HepG2 (cell line): ENCODE data around the gene AZU1. TPM values are rescaled to one million over a fixed set of nuclear protein-coding genes. Genes with fewer than 3 reads are reported as not detected.
A peak's percentile ranks its signal among the peaks of the same experiment; 100 is the strongest.

Experiments used
- HNRNPLL ChIP-seq: fragments of 200-400 bp; formaldehyde crosslinking; IDR thresholded peaks from 2 replicates; pipeline ENCODE4 v1.6.1; 2017; ENCODE audit warnings: mild to moderate bottlenecking, low read depth, low read length; ENCODE audit not compliant: poor library complexity, severe bottlenecking
- TCF7L2 ChIP-seq: IDR thresholded peaks from 2 replicates; pipeline ENCODE4 v1.6.1; 2011; ENCODE audit warnings: mild to moderate bottlenecking, low read depth, low read length, moderate library complexity
- ZHX2 ChIP-seq, 2 experiments: sonication (generic) in 1 of 2; formaldehyde crosslinking in 1 of 2; IDR thresholded peaks; 2 replicates each; pipeline versions ENCODE4 v1.6.1 to v1.9.0; 2014 to 2022; ENCODE audit warnings: antibody characterized with exemption in 1 of 2, borderline replicate concordance in 1 of 2, inconsistent platforms in 1 of 2, low read depth in 1 of 2, missing genetic modification reagents in 1 of 2
- ZMYM2 ChIP-seq: sonication (generic); formaldehyde crosslinking; IDR thresholded peaks from 2 replicates; pipeline ENCODE4 v1.8.0; 2022; ENCODE audit warnings: mild to moderate bottlenecking, missing genetic modification reagents
- ZNF282 ChIP-seq: fragments of 450-650 bp; IDR thresholded peaks from 2 replicates; pipeline ENCODE4 v1.6.1; 2018; ENCODE audit not compliant: partially characterized antibody
- ZNF768 ChIP-seq: sonication (generic); formaldehyde crosslinking; IDR thresholded peaks from 2 replicates; pipeline ENCODE4 v1.4.0; 2020; ENCODE audit warnings: missing genetic modification reagents
- polyA plus RNA-seq, 8 experiments: library from polyadenylated mRNA; depleted of rRNA in 3 of 8; stranded (reverse) in 7 of 8; unstranded in 1 of 8; fragments of >200 nt; fragmentation: Illumina TruSeq in 4 of 8; extraction: Trizol in 4 of 8; gene quantifications; 2 replicates each; pipeline versions ENCODE4 v1.2.1 to v1.2.3, GENCODE V29; 2011 to 2016; ENCODE audit warnings: low read depth in 4 of 8, missing spikeins in 1 of 8, mixed read lengths in 1 of 8; ENCODE audit not compliant: insufficient read depth in 1 of 8
- total RNA-seq, 5 experiments: library from RNA; depleted of rRNA; stranded (reverse); fragments of >200 nt; fragmentation: Illumina TruSeq; extraction: Trizol; gene quantifications; 2 replicates each; pipeline ENCODE4 v1.2.3, GENCODE V29; 2016; ENCODE audit warnings: low read depth in 1 of 5
- TF ChIP-seq, protein P1 (sequence below): sonication (generic); formaldehyde crosslinking; IDR thresholded peaks from 2 replicates; pipeline ENCODE4 v1.5.1; 2020; ENCODE audit warnings: mild to moderate bottlenecking, missing genetic modification reagents, moderate library complexity
- TF ChIP-seq, protein P2 (sequence below): sonication (generic); formaldehyde crosslinking; IDR thresholded peaks from 2 replicates; pipeline ENCODE4 v1.4.0; 2020; ENCODE audit warnings: missing genetic modification reagents, mild to moderate bottlenecking, borderline replicate concordance
- TF ChIP-seq, protein P3 (sequence below): sonication (generic); formaldehyde crosslinking; IDR thresholded peaks from 2 replicates; pipeline ENCODE4 v1.5.0; 2020; ENCODE audit warnings: mild to moderate bottlenecking, missing genetic modification reagents

AZU1 gene
- total and polyA plus RNA-seq, 2 of the 13 experiments (the other 11 are each of a cell fraction or from before 2014, with no cell fraction given): not detected

GRCh38 chr19:858868-859843, 31.5 kb downstream of the AZU1 start, which contains the start of gene CFD (continued):
- TF ChIP-seq, protein P1, sequence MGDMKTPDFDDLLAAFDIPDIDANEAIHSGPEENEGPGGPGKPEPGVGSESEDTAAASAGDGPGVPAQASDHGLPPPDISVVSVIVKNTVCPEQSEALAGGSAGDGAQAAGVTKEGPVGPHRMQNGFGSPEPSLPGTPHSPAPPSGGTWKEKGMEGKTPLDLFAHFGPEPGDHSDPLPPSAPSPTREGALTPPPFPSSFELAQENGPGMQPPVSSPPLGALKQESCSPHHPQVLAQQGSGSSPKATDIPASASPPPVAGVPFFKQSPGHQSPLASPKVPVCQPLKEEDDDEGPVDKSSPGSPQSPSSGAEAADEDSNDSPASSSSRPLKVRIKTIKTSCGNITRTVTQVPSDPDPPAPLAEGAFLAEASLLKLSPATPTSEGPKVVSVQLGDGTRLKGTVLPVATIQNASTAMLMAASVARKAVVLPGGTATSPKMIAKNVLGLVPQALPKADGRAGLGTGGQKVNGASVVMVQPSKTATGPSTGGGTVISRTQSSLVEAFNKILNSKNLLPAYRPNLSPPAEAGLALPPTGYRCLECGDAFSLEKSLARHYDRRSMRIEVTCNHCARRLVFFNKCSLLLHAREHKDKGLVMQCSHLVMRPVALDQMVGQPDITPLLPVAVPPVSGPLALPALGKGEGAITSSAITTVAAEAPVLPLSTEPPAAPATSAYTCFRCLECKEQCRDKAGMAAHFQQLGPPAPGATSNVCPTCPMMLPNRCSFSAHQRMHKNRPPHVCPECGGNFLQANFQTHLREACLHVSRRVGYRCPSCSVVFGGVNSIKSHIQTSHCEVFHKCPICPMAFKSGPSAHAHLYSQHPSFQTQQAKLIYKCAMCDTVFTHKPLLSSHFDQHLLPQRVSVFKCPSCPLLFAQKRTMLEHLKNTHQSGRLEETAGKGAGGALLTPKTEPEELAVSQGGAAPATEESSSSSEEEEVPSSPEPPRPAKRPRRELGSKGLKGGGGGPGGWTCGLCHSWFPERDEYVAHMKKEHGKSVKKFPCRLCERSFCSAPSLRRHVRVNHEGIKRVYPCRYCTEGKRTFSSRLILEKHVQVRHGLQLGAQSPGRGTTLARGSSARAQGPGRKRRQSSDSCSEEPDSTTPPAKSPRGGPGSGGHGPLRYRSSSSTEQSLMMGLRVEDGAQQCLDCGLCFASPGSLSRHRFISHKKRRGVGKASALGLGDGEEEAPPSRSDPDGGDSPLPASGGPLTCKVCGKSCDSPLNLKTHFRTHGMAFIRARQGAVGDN (CRISPR knock-in tag): peak; percentile 45
- no peak for TF ChIP-seq TCF7L2
- peak; percentile 48; the same call in 1 of the 2 replicates for TF ChIP-seq ZMYM2 (CRISPR knock-in tag)
- TF ChIP-seq ZNF282: no peak
- TF ChIP-seq, protein P2, sequence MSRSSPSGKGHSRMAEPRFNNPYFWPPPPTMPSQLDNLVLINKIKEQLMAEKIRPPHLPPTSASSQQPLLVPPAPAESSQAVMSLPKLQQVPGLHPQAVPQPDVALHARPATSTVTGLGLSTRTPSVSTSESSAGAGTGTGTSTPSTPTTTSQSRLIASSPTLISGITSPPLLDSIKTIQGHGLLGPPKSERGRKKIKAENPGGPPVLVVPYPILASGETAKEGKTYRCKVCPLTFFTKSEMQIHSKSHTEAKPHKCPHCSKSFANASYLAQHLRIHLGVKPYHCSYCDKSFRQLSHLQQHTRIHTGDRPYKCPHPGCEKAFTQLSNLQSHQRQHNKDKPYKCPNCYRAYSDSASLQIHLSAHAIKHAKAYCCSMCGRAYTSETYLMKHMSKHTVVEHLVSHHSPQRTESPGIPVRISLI (CRISPR knock-in tag): no peak
- no peak for TF ChIP-seq ZHX2 (IDR thresholded peaks at IDR 0.05; ENCODE audit: low read depth)
- TF ChIP-seq ZHX2 (CRISPR knock-in tag; IDR thresholded peaks at IDR 0.05; ENCODE audit: borderline replicate concordance): no peak
- no peak for TF ChIP-seq ZNF768 (CRISPR knock-in tag)
- no peak for TF ChIP-seq HNRNPLL
- TF ChIP-seq, protein P3, sequence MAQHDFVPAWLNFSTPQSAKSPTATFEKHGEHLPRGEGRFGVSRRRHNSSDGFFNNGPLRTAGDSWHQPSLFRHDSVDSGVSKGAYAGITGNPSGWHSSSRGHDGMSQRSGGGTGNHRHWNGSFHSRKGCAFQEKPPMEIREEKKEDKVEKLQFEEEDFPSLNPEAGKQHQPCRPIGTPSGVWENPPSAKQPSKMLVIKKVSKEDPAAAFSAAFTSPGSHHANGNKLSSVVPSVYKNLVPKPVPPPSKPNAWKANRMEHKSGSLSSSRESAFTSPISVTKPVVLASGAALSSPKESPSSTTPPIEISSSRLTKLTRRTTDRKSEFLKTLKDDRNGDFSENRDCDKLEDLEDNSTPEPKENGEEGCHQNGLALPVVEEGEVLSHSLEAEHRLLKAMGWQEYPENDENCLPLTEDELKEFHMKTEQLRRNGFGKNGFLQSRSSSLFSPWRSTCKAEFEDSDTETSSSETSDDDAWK (CRISPR knock-in tag): no peak
